ENCODE data around the gene NLRP14. TPM values are rescaled to one million over a fixed set of nuclear protein-coding genes. Genes with fewer than 3 reads are reported as not detected.
A peak's percentile ranks its signal among the peaks of the same experiment; 100 is the strongest.

NLRP14 gene
- total RNA-seq, 4 donors from 2014 or later: 0.41 to 0.48 TPM; not detected in 2

- in situ Hi-C loops (cut with MboI; ENCODE audit: low pct_ligation_motif_present in 1 of 4, low pct_unique_long_range_greater_than_20kb in 1 of 4, low sequenced_read_pairs in 3 of 4): no loop called here
- no peak for TF ChIP-seq CTCF (IDR thresholded peaks at IDR 0.05)
- TF ChIP-seq EP300 (IDR thresholded peaks at IDR 0.05; ENCODE audit: low read depth): no peak
- TF ChIP-seq POLR2A (IDR thresholded peaks at IDR 0.05): no peak
- TF ChIP-seq POLR2AphosphoS5 (IDR thresholded peaks at IDR 0.05): no peak
- Histone ChIP-seq H3K9me3 (no peaks in the 10 kb centered on the region), H3K4me3 (no peak overlapping the region), H3K27me3 (no peaks in the 10 kb centered on the region), H3K4me1 (peaks cover 0 to 3% (median 0%) of the 10 kb centered on the region in 4 donors), H3K27ac (no peak overlapping the region), H3K36me3 (peaks cover 0 to 8% (median 0%) of the 10 kb centered on the region in 4 donors)
- peak; percentile 13 for DNase-seq
- WGBS, 2 donors (ENCODE audit: low coverage in 1 of 2): 30 to 36% methylated on average over 3 of the region's 3 CpGs
- intact Hi-C loops (cut with DNase I; ENCODE audit: low total_unique reads): no loop called here
Observed at GRCh38 chr11:7004482-7004881, 15.8 kb upstream of the NLRP14 start.

GRCh38 chr11:7014118-7014517, 6.2 kb upstream of the NLRP14 start:
- Histone ChIP-seq H3K36me3 (no peaks in the 10 kb centered on the region), H3K4me1 (peaks cover 0 to 1% (median 0%) of the 10 kb centered on the region in 4 donors), H3K9me3 (no peaks in the 10 kb centered on the region), H3K4me3 (no peak overlapping the region), H3K27ac (no peak overlapping the region), H3K27me3 (no peaks in the 10 kb centered on the region)
- no peak for DNase-seq
- TF ChIP-seq POLR2A (IDR thresholded peaks at IDR 0.05) (no peak), EP300 (IDR thresholded peaks at IDR 0.05; ENCODE audit: low read depth) (no peak), POLR2AphosphoS5 (IDR thresholded peaks at IDR 0.05) (no peak), CTCF (IDR thresholded peaks at IDR 0.05) (no peak)
- in situ Hi-C loops (cut with MboI; ENCODE audit: low pct_ligation_motif_present in 1 of 4, low pct_unique_long_range_greater_than_20kb in 1 of 4, low sequenced_read_pairs in 3 of 4): no loop called here
- WGBS, 2 donors (ENCODE audit: low coverage in 1 of 2): 83 to 98% methylated on average over 1 of the region's 1 CpG
- intact Hi-C loops (cut with DNase I; ENCODE audit: low total_unique reads): no loop called here

- Histone ChIP-seq H3K27me3 (no peaks in the 10 kb centered on the region), H3K4me1 (peaks cover 4 to 12% (median 8%) of the 10 kb centered on the region in 4 donors), H3K36me3 (no peaks in the 10 kb centered on the region), H3K9me3 (no peaks in the 10 kb centered on the region), H3K4me3 (no peak overlapping the region), H3K27ac (no peak overlapping the region)
- intact Hi-C loops (cut with DNase I; ENCODE audit: low total_unique reads) (no loop called here), in situ Hi-C loops (cut with MboI; ENCODE audit: low pct_ligation_motif_present in 1 of 4, low pct_unique_long_range_greater_than_20kb in 1 of 4, low sequenced_read_pairs in 3 of 4) (no loop called here)
- WGBS, 2 donors (ENCODE audit: low coverage in 1 of 2): 65 to 93% methylated on average over 1 of the region's 1 CpG
- DNase-seq: no peak
- no peak for TF ChIP-seq POLR2AphosphoS5 (IDR thresholded peaks at IDR 0.05)
- no peak for TF ChIP-seq EP300 (IDR thresholded peaks at IDR 0.05; ENCODE audit: low read depth)
- TF ChIP-seq POLR2A (IDR thresholded peaks at IDR 0.05): no peak
- no peak for TF ChIP-seq CTCF (IDR thresholded peaks at IDR 0.05)
Observed at GRCh38 chr11:7016011-7016410, 4.3 kb upstream of the NLRP14 start.

GRCh38 chr11:7019500-7020182, 638 bp upstream of the NLRP14 start:
- 3% methylated on average over 25 of the region's 26 CpGs; no CpG with 5 or more reads in 1 of the 2 donors for whole genome bisulfite sequencing, 2 donors (ENCODE audit: low coverage in 1 of 2)
- Histone ChIP-seq H3K4me1 (peaks cover 5 to 15% (median 9%) of the 10 kb centered on the region in 4 donors), H3K27ac (peak overlapping the region; percentile 74 to 88 (median 80)), H3K9me3 (no peaks in the 10 kb centered on the region), H3K36me3 (no peaks in the 10 kb centered on the region), H3K27me3 (no peaks in the 10 kb centered on the region), H3K4me3 (peak overlapping the region; percentile 55 to 81 (median 71))
- peak; percentile 14 for DNase-seq
- no peak for TF ChIP-seq CTCF (IDR thresholded peaks at IDR 0.05)
- TF ChIP-seq POLR2AphosphoS5 (IDR thresholded peaks at IDR 0.05): no peak
- TF ChIP-seq POLR2A (IDR thresholded peaks at IDR 0.05): no peak
- no peak for TF ChIP-seq EP300 (IDR thresholded peaks at IDR 0.05; ENCODE audit: low read depth)
- intact Hi-C loops (cut with DNase I; ENCODE audit: low total_unique reads): no loop called here
- in situ Hi-C loops (cut with MboI; ENCODE audit: low pct_ligation_motif_present in 1 of 4, low pct_unique_long_range_greater_than_20kb in 1 of 4, low sequenced_read_pairs in 3 of 4): no loop called here

Measured in transverse colon (tissue), 4 donors.